Stimulated activated CD4-positive, alpha-beta T cell treated with anti-CD3 and anti-CD28 coated beads, Interleukin-1b, Interleukin-23, amount 100 ng/mL, for 4 hours (primary cell): Measurements from ENCODE around the gene TFEB.

Source experiments
- DNase-seq, 2 donors: peaks; one replicate each; pipeline ENCODE4 v3.0.0-alpha.2; 2020; ENCODE audit warnings: low read depth in 2 of 2

TFEB gene

GRCh38 chr6:41723530-41724227 is 11.7 kb downstream of the TFEB start:
- DNase-seq = no peak

DNA sequence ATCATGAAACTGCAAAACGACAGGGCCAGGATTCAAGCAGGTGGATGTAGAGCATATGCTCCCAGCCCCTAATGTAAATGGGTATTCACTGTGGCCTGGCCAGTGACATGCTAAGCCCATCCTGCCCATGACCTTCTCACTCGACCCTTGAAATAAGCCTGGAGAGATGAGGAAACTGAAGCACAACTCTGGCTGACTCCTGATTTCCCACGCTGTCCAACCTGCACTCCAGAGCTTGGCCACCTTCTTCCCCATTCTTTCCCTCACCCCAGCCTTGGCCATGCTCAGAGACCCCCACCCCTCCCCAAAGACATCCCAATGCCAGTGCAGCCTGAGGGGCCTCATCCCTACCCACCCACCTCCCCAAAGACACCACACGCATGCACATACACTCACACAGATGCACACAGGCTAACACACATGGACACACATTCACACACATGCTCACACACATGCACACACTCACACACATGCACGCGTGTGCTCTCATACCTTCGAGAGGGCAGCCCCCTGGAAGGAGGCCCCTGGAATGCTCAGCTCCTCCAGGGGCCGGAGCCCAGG is 12.4 kb downstream of the TFEB start:
- DNase-seq = no peak

GRCh38 chr6:41721414-41721813 is 14.0 kb downstream of the TFEB start:
- no peak for DNase-seq

GRCh38 chr6:41720783-41721182 is 14.6 kb downstream of the TFEB start:
- DNase-seq = no peak

DNA sequence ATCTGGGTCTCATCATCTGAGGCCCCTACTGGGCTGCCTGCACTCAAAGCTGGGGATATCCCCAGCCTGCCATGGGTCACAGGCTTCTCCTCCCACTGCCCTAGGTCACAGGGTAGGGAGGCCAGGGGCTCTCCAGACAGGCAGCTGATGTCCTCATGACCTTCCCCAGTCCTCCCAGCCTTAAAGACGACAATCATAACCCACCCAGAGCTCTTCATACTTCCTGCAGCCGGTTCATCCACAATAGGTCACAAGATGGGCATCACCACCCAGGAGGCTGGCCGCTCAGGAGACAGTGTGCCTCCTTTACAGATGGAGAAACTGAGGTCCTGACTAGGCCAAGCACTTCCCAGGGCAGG is 15.2 kb downstream of the TFEB start:
- no peak for DNase-seq

DNA sequence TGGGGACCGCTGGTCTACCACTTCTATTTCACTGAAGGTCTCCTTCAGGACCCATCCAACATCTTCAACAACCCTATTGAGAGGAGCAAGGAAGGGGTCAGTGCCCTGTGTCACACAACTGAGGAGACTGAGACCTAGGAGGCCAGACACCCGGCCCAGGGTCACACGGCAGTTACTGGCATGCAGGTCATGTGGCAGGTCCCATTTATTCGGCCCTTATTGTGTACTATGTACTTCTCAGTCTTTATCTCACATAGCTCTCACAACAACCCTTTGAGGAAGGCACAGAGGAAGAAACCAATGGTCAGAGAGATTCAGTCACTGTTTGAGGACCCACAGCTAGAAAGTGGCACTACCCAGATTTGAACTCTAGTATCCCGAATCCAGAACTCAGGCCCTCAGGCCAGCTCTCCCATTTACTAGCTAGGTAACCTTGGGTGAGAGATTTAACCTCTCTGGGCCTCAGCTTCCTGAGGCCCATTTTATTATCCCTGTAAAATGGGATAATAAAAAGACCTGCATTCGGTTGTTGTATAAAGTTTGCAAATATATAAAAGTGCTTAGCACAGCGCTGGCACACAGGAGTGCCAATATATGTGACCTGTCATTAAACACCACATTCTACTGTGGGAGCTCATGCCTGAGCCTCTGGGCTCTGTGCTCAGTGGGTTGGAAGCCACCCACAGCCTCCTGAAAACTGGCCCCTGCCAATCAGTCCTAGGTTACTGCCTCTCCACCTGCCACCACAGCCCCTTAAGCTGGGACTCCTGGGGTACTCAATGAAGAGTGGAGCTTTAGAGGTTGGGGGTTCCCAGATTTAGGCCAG is 15.8 kb downstream of the TFEB start:
- no peak for DNase-seq

DNA sequence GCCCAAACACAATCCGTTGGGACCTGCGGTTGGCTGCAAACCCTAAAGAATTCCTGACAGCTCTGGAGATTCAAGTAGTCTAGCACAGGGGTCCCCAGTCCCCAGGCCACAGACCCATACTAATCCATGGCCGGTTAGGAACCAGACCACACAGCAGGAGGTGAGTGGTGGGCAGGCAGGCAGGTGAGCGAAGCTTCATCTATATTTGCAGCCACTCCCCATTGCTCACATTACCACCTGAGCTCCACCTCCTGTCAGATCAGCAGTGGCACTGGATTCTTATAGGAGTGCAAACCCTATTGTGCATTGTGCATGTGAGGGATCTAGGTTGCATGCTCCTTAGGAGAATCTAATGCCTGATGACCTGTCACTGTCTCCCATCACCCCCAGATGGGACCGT is 16.6 kb downstream of the TFEB start:
- DNase-seq = no peak

DNA sequence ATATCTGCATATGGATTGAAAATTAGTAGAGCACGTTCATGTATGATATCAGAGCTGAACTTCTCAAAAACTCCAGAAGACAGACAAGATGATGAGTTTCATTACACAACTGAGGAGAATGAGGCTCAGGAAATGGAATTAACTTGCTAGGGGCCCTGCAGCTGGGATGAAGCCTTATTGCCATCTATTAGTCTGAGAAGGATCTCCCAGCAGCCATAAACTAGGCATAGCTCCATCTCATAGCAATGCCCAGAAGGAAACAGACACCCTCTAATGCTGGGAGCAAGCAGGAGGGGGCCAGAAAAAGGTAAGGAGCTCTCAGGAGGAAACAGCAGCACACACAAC is 18.0 kb downstream of the TFEB start:
- no peak for DNase-seq

DNA sequence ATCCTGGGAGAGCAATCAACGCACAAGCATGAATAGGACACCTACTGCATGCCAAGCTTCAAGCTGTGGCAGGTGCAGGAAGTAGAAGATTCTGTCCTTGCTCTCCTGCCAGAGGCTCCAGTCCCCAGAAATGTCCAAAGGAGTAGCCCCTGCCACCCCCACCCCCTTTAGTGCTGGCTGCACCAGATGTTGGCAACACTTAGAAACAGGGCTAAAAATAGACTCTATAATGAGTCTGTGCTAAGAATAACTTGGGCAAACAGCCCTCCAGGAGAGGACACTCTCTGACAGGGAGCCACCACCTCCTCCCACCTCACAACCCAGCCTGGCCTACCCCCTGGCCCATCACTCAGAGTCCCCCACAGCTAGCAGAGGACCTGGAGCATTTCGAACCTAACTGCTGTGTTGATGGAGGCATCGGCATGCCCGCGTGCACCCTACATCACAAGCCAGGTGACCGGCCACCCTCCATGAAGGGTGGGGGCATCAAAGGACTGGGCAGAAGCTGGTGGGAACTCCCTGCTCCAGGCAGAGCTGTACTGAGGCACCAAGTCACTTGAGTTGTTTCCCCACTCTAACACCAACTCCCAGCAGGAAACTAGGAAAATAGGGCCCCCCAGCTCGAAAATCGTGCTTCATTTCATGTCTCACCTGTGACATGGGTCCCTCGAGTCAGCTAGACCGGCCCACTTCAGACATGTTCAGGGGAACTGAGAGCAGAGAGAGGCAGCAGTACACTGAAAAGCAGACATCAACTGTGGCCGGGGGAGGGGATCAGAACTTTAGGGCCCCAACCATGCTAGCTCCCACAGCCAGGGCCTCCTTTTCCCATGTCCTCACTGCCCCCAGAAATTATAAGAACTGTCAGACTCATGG is 18.7 kb downstream of the TFEB start:
- no peak for DNase-seq

DNA sequence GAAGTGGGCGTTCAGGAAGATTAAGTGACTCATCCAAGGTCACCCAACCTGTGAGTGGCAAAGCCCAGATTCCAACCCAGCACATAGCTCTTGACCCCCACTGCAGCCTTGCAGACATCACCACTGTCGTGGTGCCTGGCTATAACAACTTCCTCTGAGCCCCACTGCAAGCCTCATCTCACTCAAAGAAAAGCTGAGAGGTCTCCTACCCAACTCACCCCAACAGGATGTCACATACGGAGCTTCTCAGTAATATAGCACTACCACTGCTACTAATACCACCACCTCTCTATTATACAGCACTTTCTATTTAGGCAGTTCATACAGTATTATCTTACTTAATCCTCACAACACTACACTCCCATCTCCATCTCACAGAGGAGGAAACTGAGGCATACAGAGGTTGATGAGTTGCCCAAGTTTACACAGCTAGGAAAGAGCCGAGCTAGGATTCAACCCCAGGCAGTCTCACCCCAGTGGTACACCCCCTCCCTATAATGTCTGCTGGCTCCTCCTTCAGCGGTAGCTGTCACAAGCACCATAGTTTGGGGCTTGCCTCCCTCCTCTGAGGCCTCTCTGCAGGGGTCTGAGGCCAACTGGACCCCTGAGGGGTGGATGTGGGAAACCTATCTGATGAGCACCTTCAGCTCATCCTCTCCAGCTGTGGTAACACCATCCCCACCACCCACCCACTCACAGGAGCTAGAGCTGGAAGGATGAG is 19.5 kb downstream of the TFEB start:
- DNase-seq = no peak

DNA sequence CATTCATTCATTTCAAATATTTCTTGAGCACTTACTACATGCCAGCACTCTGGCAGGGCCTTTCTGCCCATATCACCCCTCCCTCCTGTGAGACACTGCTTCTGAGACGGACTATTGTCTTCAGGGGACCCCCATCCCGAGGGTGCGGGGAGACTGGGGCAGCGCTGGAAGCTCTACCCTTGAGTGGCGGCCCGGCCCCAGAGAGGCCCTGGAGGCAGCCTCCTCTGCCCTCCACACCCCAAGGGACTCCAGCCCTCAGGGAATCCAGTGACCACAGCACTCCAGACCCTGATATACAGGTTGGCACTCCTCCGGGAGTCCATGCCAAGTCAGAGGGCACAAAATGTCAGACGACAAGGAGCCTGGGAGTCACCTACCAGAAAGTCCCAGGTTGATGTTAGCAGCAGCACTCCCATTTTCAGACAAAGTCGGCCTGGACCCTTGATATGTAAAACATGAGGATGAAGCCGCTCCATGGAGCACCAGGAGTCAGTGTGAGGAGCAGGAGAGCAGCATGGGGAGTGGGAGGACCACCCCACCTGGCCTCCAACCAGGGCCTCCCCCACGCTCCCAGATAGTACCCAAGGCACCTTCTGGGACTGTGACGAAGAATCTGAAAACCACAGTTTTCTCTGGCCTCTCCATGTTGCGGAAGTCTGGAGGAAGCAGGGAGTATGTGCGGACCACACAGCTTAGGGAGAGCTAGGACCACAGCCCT is 20.7 kb downstream of the TFEB start:
- no peak for DNase-seq

DNA sequence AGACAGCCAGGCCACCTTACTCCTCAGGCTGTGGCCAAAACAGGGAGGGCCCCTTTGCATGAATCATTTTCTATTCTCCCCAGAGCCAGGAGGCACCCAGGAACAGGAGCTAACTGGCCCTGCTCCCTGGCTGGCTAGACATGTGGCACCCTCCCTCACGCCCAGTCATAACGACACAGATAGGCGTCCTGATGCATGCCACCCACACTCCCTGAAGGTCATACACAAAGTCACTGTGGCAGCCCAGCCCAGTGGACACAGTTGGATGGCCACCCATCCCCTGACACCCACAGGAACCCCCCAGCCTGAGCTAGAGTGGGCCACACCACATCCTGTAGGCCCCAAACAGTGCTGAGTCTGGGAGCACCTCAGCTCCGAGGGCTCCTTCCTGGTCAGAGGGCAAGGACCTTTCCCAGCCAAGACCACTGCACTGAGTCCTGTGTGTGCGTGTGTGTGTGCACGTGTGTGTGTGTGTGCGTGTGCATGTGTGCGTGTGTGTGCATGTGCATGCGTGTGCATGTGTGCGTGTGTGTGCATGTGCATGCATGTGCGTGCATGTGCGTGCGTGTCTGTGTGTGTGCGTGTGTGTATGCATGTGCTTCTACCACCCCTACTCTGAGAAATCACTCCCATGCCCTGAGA is 21.6 kb downstream of the TFEB start:
- DNase-seq = no peak

DNA sequence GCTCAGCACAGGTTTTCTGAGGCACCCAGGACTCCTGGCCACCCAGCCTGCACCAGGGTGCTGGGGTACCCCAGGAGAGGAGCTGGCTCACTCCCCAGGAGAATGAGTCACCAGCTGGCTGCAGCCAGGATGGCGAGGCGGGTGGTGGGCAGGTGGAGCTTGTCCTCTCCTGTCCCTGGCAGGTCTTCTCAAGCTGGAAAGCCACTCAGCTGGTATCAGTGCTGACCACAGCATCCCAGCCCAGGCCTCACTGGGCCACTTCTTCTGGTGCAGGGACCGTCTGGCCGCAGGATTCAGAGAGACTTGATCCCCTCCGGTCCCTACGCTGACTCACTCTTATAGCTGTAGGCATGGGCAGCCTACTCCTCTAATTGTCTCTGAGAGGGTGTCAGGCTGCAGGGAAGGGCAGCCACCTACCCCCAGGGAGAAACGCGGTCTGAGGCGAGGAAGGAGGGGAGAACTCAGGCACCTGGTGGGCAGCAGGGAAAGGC is 22.2 kb downstream of the TFEB start:
- DNase-seq = no peak

DNA sequence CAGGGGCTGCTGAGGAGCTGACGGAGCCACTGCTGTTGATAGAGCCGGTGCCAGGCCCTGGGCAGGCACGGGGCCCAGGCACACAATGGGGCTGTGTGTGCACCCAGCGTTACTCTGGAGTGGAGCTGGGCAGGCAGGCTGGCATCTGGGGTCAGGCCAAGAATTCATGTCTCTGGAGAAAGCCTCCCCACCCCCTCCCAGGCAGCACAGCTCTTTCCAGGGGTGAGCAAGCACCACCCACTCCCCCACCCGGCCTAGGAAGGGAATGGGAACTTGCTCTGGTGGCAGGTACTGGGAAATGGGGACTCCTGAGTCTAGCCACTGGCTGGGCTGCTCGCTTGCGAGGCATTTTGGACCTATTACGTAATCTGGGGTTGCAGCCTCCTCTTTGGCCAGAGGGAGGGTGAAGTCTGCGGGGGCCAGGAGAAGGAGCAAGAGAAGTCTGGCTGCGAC is 22.7 kb downstream of the TFEB start:
- no peak for DNase-seq

DNA sequence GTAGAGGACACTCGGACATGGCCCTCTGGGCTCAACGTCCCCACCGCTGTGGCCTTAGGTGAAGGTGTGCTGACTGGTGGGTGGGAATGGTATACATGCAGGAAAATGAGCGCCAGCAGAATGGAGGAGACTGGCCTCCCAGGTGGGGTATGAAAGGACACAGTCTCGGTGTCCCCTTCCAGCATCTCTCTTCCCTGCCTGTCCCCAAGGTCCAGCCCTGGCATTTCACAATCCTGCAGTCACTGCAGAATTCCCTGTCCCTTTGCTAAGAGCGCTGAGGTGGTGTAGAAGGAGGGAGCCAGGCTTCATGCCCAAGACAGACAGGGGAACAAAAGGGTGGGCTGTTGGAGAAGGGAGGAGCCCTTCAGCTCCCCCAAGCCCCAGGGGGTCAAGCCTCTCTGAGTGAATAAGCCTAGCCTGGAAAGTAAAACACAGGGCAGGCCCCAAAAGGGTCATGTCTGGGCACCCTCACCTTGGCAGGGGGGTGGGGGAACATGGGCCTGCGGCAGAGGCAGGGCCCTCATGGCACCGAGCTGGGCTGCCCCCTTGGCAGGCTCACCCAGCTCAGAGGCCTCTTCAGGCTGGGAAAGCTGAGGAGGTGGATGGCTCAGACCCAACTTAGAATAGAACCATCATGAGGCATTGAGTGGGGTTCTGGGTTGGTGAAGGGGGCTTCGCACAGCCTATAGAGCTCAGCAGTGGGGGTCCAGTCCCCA is 23.9 kb downstream of the TFEB start:
- DNase-seq = no peak

- no peak for DNase-seq
These were observed 26.0 kb downstream of the TFEB start for GRCh38 chr6:41709375-41709774.

DNA sequence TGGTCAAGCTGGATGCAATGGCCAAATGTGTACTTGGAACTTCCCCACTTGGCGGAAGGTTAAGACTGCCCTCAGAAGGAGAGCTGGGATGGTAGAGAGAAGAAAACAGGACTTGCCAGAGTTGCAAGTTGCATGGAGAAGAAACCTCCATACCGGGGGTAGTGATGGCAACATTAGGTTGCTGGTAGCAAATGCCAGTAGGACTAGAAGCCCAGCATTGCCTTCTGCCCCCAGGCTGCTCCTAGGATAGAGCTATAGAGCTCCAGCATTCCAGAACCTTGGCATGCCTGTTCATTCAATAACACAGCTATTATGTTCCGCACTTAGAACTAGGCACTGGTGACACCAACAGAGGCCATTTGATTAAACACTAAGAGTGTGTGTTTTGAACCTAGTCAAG is 26.6 kb downstream of the TFEB start:
- DNase-seq = no peak

- DNase-seq = peak in 1 of 2 donors; percentile 22
These were observed 27.7 kb downstream of the TFEB start for GRCh38 chr6:41707565-41708200.
